ENCODE data around the gene ACTA2.

- TF ChIP-seq SIN3A (IDR thresholded peaks at IDR 0.05; ENCODE audit: borderline replicate concordance, insufficient read depth, low read length) (no peak), TAF1 (IDR thresholded peaks at IDR 0.05; ENCODE audit: borderline replicate concordance, insufficient read depth, low read length) (no peak), POLR2AphosphoS5 (IDR thresholded peaks at IDR 0.05; ENCODE audit: low read depth, low read length) (no peak), FOXP2 (optimal IDR thresholded peaks at IDR 0.05; ENCODE audit: borderline replicate concordance, extremely low read depth, extremely low read length, insufficient read depth) (no peak)
- TF ChIP-seq, protein P1, sequence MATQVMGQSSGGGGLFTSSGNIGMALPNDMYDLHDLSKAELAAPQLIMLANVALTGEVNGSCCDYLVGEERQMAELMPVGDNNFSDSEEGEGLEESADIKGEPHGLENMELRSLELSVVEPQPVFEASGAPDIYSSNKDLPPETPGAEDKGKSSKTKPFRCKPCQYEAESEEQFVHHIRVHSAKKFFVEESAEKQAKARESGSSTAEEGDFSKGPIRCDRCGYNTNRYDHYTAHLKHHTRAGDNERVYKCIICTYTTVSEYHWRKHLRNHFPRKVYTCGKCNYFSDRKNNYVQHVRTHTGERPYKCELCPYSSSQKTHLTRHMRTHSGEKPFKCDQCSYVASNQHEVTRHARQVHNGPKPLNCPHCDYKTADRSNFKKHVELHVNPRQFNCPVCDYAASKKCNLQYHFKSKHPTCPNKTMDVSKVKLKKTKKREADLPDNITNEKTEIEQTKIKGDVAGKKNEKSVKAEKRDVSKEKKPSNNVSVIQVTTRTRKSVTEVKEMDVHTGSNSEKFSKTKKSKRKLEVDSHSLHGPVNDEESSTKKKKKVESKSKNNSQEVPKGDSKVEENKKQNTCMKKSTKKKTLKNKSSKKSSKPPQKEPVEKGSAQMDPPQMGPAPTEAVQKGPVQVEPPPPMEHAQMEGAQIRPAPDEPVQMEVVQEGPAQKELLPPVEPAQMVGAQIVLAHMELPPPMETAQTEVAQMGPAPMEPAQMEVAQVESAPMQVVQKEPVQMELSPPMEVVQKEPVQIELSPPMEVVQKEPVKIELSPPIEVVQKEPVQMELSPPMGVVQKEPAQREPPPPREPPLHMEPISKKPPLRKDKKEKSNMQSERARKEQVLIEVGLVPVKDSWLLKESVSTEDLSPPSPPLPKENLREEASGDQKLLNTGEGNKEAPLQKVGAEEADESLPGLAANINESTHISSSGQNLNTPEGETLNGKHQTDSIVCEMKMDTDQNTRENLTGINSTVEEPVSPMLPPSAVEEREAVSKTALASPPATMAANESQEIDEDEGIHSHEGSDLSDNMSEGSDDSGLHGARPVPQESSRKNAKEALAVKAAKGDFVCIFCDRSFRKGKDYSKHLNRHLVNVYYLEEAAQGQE (IDR thresholded peaks at IDR 0.05; ENCODE audit: insufficient read depth in 1 of 2, low read depth in 2 of 2, low read length in 2 of 2) = no peak
These were observed 10.7 kb upstream of the ACTA2 start for GRCh38 chr10:88963318-88963717.

All from PFSK-1 (cell line).